PC-9 (cell line): ENCODE results near the gene GLB1L2.

Source experiments
- CTCF ChIP-seq: fragments of 200-600 bp; sonication (generic); conservative IDR thresholded peaks from 2 replicates; pipeline ENCODE4 v1.6.1; 2017; ENCODE audit warnings: mixed run types, antibody characterized with exemption, mild to moderate bottlenecking, moderate library complexity
- EZH2 ChIP-seq: fragments of 200-600 bp; sonication (generic); IDR thresholded peaks from 2 replicates; pipeline ENCODE4 v1.8.0; 2017; ENCODE audit warnings: antibody characterized with exemption, low read depth

GRCh38 chr11:134342572-134343340 is 11.0 kb downstream of the GLB1L2 start:
- TF ChIP-seq CTCF (no peak), EZH2 (no peak)
